IMR-90 (cell line): ENCODE data around the gene TIRAP. TPM values are rescaled to one million over a fixed set of nuclear protein-coding genes. Genes with fewer than 3 reads are reported as not detected.

Experiments used
- microRNA-seq, 2 experiments: library from miRNA; stranded (forward) in 1 of 2; unstranded in 1 of 2; fragments of 10-50 nt in 1 of 2; fragments of <30 nt in 1 of 2; gene quantifications in 1 of 2; microRNA quantifications in 1 of 2; one replicate each; pipeline versions ENCODE3 to v1.1.0; 2013 to 2020; ENCODE audit not compliant: insufficient read depth in 1 of 2, insufficient read length in 1 of 2, unreplicated experiment in 1 of 2
- polyA plus RNA-seq, 3 experiments: library from polyadenylated mRNA; depleted of rRNA; stranded (reverse); fragments of >200 nt; gene quantifications; 2 replicates each; pipeline ENCODE4 v1.2.3, GENCODE V29; 2012; ENCODE audit warnings: low replicate concordance in 1 of 3
- small RNA-seq, 5 experiments: library from RNA; depleted of rRNA; stranded (forward); fragments of <200 nt; gene quantifications; one replicate each; pipeline ENCODE3, GENCODE V24; 2012
- total RNA-seq: library from RNA; depleted of rRNA; stranded (reverse); fragments of >200 nt; gene quantifications from 2 replicates; pipeline ENCODE4 v1.2.3, GENCODE V29; 2012; rRNA removed

The TIRAP gene
- total and polyA plus RNA-seq, 2 of the 4 experiments (the other 2 are of a cell fraction) = 3.0 to 7.4 TPM

Small RNAs within 50 kb of the gene (microRNA-seq; reads per million reads assigned to microRNA genes)
- gene RN7SL351P (ENCODE audit: insufficient read depth, insufficient read length) = not detected

Small RNAs within 50 kb of the gene (small RNA-seq; reads per million reads assigned to genes)
- 0 reads per million in 5 experiments for gene RN7SL351P

Other genes with a start within 250 kb of the TIRAP start
- gene CDON, start 220.2 kb upstream of the TIRAP start, total RNA-seq = 2.2 and 3.8 TPM in 2 replicates
- gene CDON, start 220.2 kb upstream of the TIRAP start, polyA plus RNA-seq (2012; rRNA removed) = 1.2 and 1.4 TPM in 2 replicates
- gene RPUSD4, start 71.4 kb upstream of the TIRAP start, total RNA-seq = 30.6 and 31.4 TPM in 2 replicates
- 20.2 and 22.1 TPM in 2 replicates for gene RPUSD4, start 71.4 kb upstream of the TIRAP start, polyA plus RNA-seq (2012; rRNA removed)
- gene FAM118B, start 71.3 kb upstream of the TIRAP start, total RNA-seq = 27.2 and 29.4 TPM in 2 replicates
- gene FAM118B, start 71.3 kb upstream of the TIRAP start, polyA plus RNA-seq (2012; rRNA removed) = 17.9 and 20.0 TPM in 2 replicates
- 105 and 108 TPM in 2 replicates for gene SRPRA, start 14.2 kb upstream of the TIRAP start, total RNA-seq
- 126 and 131 TPM in 2 replicates for gene SRPRA, start 14.2 kb upstream of the TIRAP start, polyA plus RNA-seq (2012; rRNA removed)
- gene FOXRED1, start 13.9 kb upstream of the TIRAP start, total RNA-seq = 15.1 and 15.3 TPM in 2 replicates
- gene FOXRED1, start 13.9 kb upstream of the TIRAP start, polyA plus RNA-seq (2012; rRNA removed) = 28.3 and 28.8 TPM in 2 replicates
- 18.6 and 19.7 TPM in 2 replicates for gene DCPS, start 21.0 kb downstream of the TIRAP start, total RNA-seq
- gene DCPS, start 21.0 kb downstream of the TIRAP start, polyA plus RNA-seq (2012; rRNA removed) = 34.8 and 35.0 TPM in 2 replicates
- 12.5 and 17.0 TPM in 2 replicates for gene ST3GAL4, start 72.6 kb downstream of the TIRAP start, total RNA-seq
- gene ST3GAL4, start 72.6 kb downstream of the TIRAP start, polyA plus RNA-seq (2012; rRNA removed) = 18.3 and 19.7 TPM in 2 replicates